HG02981 (cell line): Measurements from ENCODE around the gene CFAP46.
"Not testable (repeated sequence)": the region's sequence is repeated elsewhere in the genome, so short reads cannot be mapped to it uniquely, and the experiment has no call there.

Experiments used
- ATAC-seq: cut with Tn5 transposase; IDR thresholded peaks from one replicate; pipeline ENCODE4 v1.9.1; 2021; ENCODE audit warnings: mild to moderate bottlenecking, moderate library complexity; ENCODE audit not compliant: unreplicated experiment

CFAP46 gene

GRCh38 chr10:132848951-132849545 is 93.3 kb downstream of the CFAP46 start:
- no peak for ATAC-seq

GRCh38 chr10:132848291-132848701 is 94.1 kb downstream of the CFAP46 start:
- no peak for ATAC-seq

- ATAC-seq, result no peak
These were observed 94.5 kb downstream of the CFAP46 start for GRCh38 chr10:132847856-132848255.

GRCh38 chr10:132847416-132847777 is 95.0 kb downstream of the CFAP46 start:
- ATAC-seq, result no peak

GRCh38 chr10:132846631-132847415 is 95.5 kb downstream of the CFAP46 start:
- no peak for ATAC-seq

DNA sequence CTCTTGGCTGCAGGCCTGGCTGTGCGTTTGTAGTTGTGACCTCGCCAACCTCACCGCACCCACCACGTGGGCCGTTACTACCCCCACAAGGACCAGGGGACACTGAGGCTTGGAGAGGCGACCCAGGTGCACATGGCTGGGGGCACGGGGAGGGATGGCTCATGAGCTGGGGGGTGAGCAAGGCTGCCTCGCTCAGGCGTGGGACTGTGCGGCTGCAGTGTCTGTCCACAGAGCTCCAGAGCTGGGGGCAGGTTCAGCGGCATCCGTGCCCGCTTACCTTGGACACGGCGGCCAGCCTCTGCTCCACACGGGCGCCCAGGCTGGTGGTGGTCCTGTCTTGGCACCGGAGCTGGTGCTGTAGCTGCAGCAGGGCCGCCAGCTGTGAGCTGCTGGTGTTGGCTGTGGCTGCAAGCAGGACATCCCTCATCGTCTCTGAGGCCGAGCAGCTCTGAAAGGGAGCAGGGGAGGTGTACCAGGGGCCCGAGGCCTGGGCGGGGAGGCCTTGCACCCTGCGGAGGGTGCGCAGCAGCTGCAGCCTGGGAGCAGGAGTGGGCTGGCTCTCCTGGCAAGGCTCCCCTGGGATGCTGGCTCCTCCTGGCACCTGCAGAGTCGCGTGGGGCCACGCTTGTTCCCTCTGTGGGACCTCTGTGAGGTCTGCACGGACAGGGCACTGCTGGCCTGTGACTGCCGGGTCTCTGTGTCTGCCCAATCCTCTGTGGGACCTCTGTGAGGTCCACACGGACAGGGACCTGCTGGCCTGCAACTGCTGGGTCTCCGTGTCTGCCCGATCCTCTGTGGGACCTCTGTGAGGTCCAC is 96.4 kb downstream of the CFAP46 start:
- no peak for ATAC-seq

- ATAC-seq, result no peak
These were observed 97.3 kb downstream of the CFAP46 start for GRCh38 chr10:132845041-132845551.

DNA sequence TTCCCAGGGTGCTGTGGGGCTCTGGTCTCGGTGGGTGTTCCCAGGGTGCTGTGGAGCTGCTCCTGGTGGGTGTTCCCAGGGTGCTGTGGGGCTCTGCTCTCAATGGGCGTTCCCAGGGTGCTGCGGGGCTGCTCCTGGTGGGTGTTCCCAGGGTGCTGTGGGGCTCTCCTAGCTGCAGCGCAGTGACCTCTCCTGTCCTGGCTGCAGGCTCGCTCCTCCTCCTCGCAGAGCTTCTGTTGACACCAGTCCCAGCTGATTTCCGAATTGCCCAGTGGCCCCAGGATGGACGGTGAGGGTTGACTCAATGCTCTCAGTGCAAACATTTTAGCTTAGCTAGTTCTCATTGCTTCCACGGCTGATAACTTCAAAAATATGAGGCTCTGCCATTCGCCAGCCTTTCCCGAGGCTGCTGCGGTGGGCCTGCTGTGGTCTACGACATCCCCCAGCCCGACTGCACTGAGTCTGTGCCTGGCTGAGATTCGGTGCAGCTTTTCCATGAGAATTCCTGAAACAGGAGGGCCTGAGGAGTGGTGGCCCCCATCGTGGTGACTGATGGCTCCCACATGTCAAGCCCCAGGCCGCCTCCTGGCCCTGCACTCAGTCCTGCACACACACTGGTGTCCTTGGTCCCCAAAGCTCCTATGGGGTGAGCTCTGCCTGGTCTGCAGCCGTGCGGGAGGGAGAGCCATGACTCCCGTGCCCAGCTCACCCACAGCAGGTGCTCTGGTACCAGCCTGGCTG is 98.1 kb downstream of the CFAP46 start:
- no peak for ATAC-seq

DNA sequence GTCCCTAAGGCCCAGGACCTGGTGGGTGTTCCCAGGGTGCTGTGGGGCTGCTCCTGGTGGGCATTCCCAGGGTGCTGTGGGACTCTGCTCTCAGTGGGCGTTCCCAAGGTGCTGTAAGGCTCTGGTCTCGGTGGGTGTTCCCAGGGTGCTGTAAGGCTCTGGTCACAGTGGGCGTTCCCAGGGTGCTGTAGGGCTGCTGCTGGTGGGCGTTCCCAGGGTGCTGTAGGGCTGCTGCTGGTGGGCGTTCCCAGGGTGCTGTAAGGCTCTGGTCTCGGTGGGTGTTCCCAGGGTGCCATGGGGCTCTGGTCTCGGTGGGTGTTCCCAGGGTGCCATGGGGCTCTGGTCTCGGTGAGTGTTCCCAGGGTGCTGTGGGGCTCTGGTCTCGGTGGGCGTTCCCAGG is 99.1 kb downstream of the CFAP46 start:
- ATAC-seq, result not testable (repeated sequence)

GRCh38 chr10:132842397-132842796 is 100.0 kb downstream of the CFAP46 start:
- no peak for ATAC-seq

GRCh38 chr10:132841615-132841975 is 100.8 kb downstream of the CFAP46 start:
- ATAC-seq, result no peak

DNA sequence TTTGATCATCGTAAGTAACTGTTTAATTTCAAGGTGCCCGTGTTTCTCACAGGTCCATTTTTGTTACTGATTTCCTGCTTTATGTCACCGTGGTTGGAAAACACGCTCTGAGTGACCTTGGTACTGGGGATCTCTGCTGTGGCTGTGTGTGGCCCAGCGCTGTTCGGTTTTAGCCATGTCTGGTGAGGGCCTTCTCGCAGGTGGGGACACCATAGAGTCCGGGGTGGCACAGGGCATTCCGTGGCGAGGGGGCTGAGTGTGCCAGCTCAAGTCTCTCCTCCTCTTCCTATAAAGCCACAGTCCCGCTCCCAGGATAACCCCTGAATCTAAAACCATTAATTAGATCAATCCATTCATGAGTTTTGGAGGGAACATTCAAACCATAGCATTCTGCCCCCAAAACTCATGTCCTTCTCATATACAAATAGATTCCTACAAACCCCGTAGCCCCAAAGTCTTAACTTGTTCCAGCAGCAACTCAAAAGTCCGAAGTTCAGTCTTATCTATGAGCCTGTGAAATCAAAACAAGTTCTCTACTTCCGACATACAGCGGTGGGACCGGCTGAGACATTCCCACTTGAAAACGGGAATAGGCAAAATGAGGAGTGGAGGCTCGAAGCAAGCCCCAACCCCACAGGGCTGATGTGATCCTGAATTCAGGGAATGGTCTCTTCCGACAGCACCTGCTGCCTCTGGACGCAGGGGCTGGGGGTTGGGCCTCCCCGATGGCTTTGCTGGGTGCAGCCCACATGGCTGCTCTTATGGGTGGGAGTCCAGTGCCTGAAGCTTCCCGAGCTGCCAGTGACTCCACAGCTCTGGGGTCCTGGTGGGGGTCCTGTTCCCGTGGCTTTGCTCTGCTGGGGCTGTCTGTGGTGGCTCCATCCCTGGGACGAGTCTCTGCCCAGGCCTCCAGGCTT is 101.4 kb downstream of the CFAP46 start:
- ATAC-seq, result no peak

- ATAC-seq, result no peak
These were observed 103.3 kb downstream of the CFAP46 start for GRCh38 chr10:132839061-132839460.

DNA sequence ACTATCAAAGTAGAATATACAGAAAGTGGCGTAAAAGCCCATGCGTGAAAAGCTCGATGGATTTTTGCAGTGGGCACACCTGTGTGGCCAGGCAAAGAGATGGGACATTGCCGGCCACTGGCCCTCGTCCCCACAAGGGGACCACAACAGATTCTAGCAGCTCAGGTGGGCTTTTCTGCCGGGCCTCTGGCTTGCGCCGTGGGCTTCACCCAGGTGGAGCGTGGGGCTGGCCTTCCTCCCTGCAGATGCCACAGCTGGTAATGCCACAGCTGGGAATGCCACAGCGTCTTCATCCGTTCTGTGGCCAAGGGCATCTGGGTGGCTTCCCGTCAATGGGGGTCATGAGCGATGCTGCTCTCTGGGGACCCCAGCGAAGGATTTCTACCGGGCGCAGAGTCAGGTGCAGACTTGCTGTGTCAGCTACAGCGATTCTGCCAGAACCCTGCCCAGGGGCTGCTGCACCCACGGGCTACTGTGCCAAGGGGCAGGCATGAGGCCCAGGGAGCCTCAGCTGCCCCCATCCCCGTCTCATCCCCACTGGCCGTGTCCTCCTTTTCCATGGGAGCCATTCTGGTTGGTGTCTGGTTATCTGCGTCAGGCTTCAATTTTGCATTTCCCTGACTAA is 103.9 kb downstream of the CFAP46 start:
- ATAC-seq, result no peak

DNA sequence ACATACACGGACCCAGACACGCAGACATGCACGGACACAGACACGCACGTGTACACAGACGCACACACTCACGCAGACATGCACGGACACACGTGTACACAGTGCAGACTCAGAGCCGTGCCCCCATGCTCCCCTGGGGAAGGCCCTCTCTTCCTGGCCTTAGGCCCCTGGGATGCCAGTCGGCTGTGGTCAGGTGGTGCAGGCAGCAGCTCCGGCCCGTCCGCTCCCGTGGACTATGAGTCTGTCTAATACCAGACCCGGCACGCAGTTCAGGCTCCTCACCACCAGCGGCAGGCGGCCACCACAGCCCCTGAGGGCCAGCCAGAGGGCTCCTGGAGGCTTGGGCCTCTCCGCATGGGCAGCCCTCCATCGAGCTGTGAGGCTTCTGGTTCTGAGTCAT is 104.5 kb downstream of the CFAP46 start:
- ATAC-seq, result no peak

GRCh38 chr10:132836832-132837540 is 105.4 kb downstream of the CFAP46 start:
- ATAC-seq, result no peak

DNA sequence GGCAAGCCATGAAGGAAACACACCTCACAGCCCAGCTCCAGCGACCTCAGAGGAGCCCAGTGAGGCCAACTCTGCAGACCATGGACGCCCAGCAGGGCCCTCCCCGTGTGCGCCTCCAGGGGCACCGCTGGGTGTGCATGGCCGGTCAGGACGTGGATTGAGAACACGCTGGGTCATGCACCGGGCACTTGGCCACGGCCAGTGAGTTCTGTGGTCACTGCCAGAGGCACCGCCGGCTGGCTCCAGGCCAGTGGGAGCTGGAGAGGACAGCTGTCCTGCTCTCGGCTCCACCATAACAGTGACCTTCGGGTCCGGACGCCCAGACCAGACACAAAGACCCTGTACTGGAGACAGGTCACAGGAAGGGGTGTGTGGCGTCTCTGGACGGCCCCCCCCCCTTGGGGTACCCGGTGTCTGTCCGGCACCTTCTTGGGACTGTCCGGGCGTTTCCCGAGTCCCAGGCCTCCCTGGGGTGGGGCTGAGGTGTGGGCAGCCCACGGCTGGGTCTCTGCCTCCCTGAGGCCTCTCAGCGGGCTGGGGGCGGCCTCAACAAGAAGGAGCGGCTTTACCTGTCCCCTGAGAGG is 106.0 kb downstream of the CFAP46 start:
- ATAC-seq, result no peak

DNA sequence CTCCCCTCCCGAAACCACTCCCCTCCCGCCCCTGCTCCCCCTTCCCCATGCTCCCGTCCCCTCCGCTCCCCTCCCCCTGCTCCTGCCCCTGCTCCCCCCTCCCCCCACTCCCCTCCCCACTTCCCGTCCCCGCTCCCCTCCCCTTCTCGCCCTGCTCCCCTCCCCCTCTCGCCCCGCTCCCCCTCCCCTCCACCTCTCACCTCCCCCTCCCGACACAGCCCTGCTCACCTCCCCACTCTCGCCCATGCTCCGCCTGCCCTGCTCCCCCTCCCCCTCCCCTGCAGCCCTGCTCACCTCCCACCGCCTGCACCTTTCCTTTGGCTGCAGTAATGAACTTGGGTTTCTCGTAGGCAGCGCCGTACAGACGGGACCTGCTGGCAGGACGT is 106.5 kb downstream of the CFAP46 start:
- no peak for ATAC-seq
